ENCODE data around the gene TLR6. TPM values are rescaled to one million over a fixed set of nuclear protein-coding genes. Genes with fewer than 3 reads are reported as not detected.

Gene TLR6
- total and polyA plus RNA-seq, 2 of the 8 experiments (the other 6 are each of a cell fraction or from before 2014, with no cell fraction given): 0.02 to 0.09 TPM

DNA sequence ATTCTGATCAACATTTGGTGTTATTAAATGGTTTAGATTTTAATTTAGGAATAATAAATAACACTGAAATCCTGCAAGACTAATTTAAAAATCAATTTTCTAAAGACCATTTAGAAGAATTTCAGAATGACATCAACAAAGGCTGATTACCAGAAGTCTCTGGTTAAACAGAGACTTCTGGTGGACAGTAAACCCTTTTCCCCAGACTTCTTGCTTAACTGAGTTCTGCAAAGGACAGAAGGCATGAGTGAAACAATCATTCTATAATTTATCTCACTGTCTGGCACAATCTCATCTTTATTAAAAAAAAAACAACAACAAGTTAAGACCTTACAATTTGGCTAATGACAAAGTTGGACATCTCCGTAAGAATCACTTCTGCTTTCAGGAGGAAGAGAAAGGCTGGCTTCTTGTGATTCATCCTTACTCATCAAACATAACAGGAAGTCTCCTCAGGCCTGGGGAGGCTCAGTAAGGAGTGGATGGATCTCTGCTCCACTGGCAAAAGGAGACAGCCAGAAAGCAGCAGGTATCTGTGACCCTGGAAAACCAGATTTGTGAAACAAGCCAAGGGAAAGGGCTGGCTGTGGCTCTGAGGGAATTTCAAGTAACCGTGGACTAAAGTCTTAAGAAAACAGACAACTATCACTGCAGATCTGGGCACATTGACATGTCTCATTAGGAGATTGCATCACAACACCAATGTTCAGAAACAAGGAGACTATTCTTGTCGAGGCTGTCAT is 908 bp upstream of the TLR6 start (continued):
- no peak for TF ChIP-seq HDAC2 (IDR thresholded peaks at IDR 0.05; ENCODE audit: borderline replicate concordance in 1 of 2, low read depth in 2 of 2, low read length in 2 of 2)
- no peak for TF ChIP-seq JUN (IDR thresholded peaks at IDR 0.05; ENCODE audit: low read depth, low read length)
- TF ChIP-seq, protein P1, sequence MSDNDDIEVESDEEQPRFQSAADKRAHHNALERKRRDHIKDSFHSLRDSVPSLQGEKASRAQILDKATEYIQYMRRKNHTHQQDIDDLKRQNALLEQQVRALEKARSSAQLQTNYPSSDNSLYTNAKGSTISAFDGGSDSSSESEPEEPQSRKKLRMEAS (IDR thresholded peaks at IDR 0.05): no peak
- no peak for TF ChIP-seq TEAD4 (IDR thresholded peaks at IDR 0.05; ENCODE audit: low read depth, low read length)
- no peak for TF ChIP-seq CTBP2 (IDR thresholded peaks at IDR 0.05; ENCODE audit: borderline replicate concordance, insufficient read depth, insufficient read length, low read length)
- TF ChIP-seq JUND (IDR thresholded peaks at IDR 0.05; ENCODE audit: low read length): no peak
- no peak for TF ChIP-seq BACH1 (IDR thresholded peaks at IDR 0.05; ENCODE audit: low read length)
